CD4-positive, alpha-beta T cell (primary cell): Measurements from ENCODE around the gene FCAR. TPM values are rescaled to one million over a fixed set of nuclear protein-coding genes. Genes with fewer than 3 reads are reported as not detected.
A peak's percentile ranks its signal among the peaks of the same experiment; 100 is the strongest.
"Not testable (repeated sequence)": the region's sequence is repeated elsewhere in the genome, so short reads cannot be mapped to it uniquely, and the experiment has no call there.

Source experiments
- ATAC-seq: fragments of 200-7000 bp; cut with Tn5 transposase; one replicate; pipeline ENCODE4 v1.10.0; 2022; ENCODE audit warnings: mild to moderate bottlenecking; ENCODE audit not compliant: poor library complexity
- CTCF ChIA-PET: fragments of 350-600 bp; sonication (Branson Sonifier 250); formaldehyde crosslinking; loops from one replicate; lab custom pipeline; 2021; ENCODE audit warnings: antibody characterized with exemption, inconsistent platforms; lab: Charles Lee
- POLR2A ChIA-PET: fragments of 350-600 bp; sonication (Branson Sonifier 250); formaldehyde crosslinking; loops from one replicate; lab custom pipeline; 2021; ENCODE audit warnings: antibody characterized with exemption, inconsistent platforms; lab: Charles Lee
- DNase-seq, 14 experiments: peaks; one replicate each; pipeline ENCODE4 v3.0.0-alpha.2; 2013 to 2020; ENCODE audit warnings: mixed read lengths in 2 of 14
- H3K27ac ChIP-seq, 2 donors: one replicate each; pipeline versions ENCODE4 v1.5.1 to v1.7.0; 2013; ENCODE audit warnings: low read length in 2 of 2, low read depth in 1 of 2, mild to moderate bottlenecking in 1 of 2
- H3K27me3 ChIP-seq, 2 experiments: 1 replicate in 1 of 2; 2 replicates in 1 of 2; pipeline versions ENCODE4 v1.6.1 to v1.7.0; 2013; ENCODE audit warnings: low read length in 2 of 2, control low read depth in 1 of 2, mild to moderate bottlenecking in 1 of 2, moderate library complexity in 1 of 2; ENCODE audit not compliant: insufficient read depth in 2 of 2, control insufficient read depth in 1 of 2
- H3K36me3 ChIP-seq: one replicate; pipeline ENCODE4 v1.6.1; 2013; ENCODE audit warnings: low read length, control low read depth; ENCODE audit not compliant: insufficient read depth
- H3K4me1 ChIP-seq: one replicate; pipeline ENCODE4 v1.6.1; 2013; ENCODE audit warnings: low read length, control low read depth; ENCODE audit not compliant: insufficient read depth
- H3K4me3 ChIP-seq: one replicate; pipeline ENCODE4 v1.5.1; 2013; ENCODE audit warnings: mild to moderate bottlenecking, low read length, moderate library complexity
- H3K9me3 ChIP-seq, 2 experiments: 1 replicate in 1 of 2; 2 replicates in 1 of 2; pipeline versions ENCODE4 v1.6.1 to v1.7.0; 2013; ENCODE audit warnings: low read length in 2 of 2, mild to moderate bottlenecking in 2 of 2, control low read depth in 1 of 2, moderate library complexity in 1 of 2; ENCODE audit not compliant: control insufficient read depth in 1 of 2, insufficient read depth in 1 of 2
- H3K27ac Mint-ChIP-seq: one replicate; pipeline ENCODE4 v1.8.0; 2020; ENCODE audit warnings: mixed read lengths
- H3K27me3 Mint-ChIP-seq: one replicate; pipeline ENCODE4 v1.8.0; 2021; ENCODE audit warnings: mixed read lengths
- H3K36me3 Mint-ChIP-seq: one replicate; pipeline ENCODE4 v1.8.0; 2021; ENCODE audit warnings: low read depth, mixed read lengths
- H3K4me1 Mint-ChIP-seq: one replicate; pipeline ENCODE4 v1.8.0; 2021; ENCODE audit warnings: low read depth, mixed read lengths
- H3K4me3 Mint-ChIP-seq: one replicate; pipeline ENCODE4 v1.8.0; 2020; ENCODE audit warnings: mild to moderate bottlenecking, mixed read lengths
- H3K9me3 Mint-ChIP-seq: one replicate; pipeline ENCODE4 v1.8.0; 2020; ENCODE audit warnings: mixed read lengths
- CTCF ChIP-seq: fragments of 200-600 bp; IDR thresholded peaks from one replicate; pipeline ENCODE4 v1.8.0; 2022; ENCODE audit warnings: antibody characterized with exemption, mild to moderate bottlenecking
- intact Hi-C, 2 experiments: fragments of 100-400 bp; cut with DNase I in 1 of 2; cut with micrococcal nuclease in 1 of 2; formaldehyde crosslinking; loops; one replicate each; pipeline versions ENCODE4 v1.15.1 to v1.9.0; 2023 to 2025; cut with DNase I, micrococcal nuclease
- total RNA-seq, 174 experiments: library from RNA in 2 of 174; stranded (reverse) in 2 of 174; gene quantifications; one replicate each; pipeline ENCODE4 v1.2.3 and lab custom pipeline; 2021 to 2026

Gene FCAR
- total RNA-seq, 2 experiments from 2014 or later: 0.96 to 1.4 TPM

GRCh38 chr19:54937926-54938325 lies 63.9 kb downstream of the FCAR start:
- peak in 2 of 14 experiments; percentile 20 to 22 for DNase-seq
- Mint-ChIP-seq H3K27me3 (peaks cover 17% of the 10 kb centered on the region), H3K27ac (no peak overlapping the region), H3K4me1 (no peaks in the 10 kb centered on the region), H3K9me3 (no peaks in the 10 kb centered on the region), H3K36me3 (no peaks in the 10 kb centered on the region), H3K4me3 (no peak overlapping the region)
- H3K4me3 ChIP-seq: no peak overlapping the region
- ChIA-PET CTCF (no interaction called here), POLR2A (no interaction called here)
- no peaks in the 10 kb centered on the region for H3K4me1 ChIP-seq
- H3K27me3 ChIP-seq: no peaks in the 10 kb centered on the region
- peaks cover 0 to 16% of the 10 kb centered on the region in 2 experiments for H3K9me3 ChIP-seq
- ATAC-seq: no peak
- no peak for TF ChIP-seq CTCF
- no peaks in the 10 kb centered on the region for H3K36me3 ChIP-seq
- intact Hi-C loops: no loop called here
- H3K27ac ChIP-seq: no peak overlapping the region

GRCh38 chr19:54938906-54939305 lies 64.9 kb downstream of the FCAR start:
- Histone ChIP-seq H3K4me1 (no peaks in the 10 kb centered on the region), H3K4me3 (no peak overlapping the region), H3K36me3 (no peaks in the 10 kb centered on the region), H3K9me3 (peaks cover 0 to 13% of the 10 kb centered on the region in 2 experiments), H3K27ac (no peak overlapping the region), H3K27me3 (no peaks in the 10 kb centered on the region)
- ATAC-seq (no peak), DNase-seq (no peak)
- Mint-ChIP-seq H3K4me3 (no peak overlapping the region), H3K27me3 (peaks cover 13% of the 10 kb centered on the region), H3K4me1 (no peaks in the 10 kb centered on the region), H3K36me3 (no peaks in the 10 kb centered on the region), H3K27ac (no peak overlapping the region), H3K9me3 (no peaks in the 10 kb centered on the region)
- POLR2A ChIA-PET: no interaction called here
- CTCF ChIA-PET: no interaction called here
- intact Hi-C loops: no loop called here
- no peak for TF ChIP-seq CTCF

GRCh38 chr19:54939538-54939937 lies 65.5 kb downstream of the FCAR start:
- H3K4me3 ChIP-seq, H3K9me3 Mint-ChIP-seq, H3K4me3 Mint-ChIP-seq, DNase-seq, POLR2A ChIA-PET, H3K4me1 Mint-ChIP-seq, CTCF ChIA-PET, H3K4me1 ChIP-seq, intact Hi-C loops, H3K36me3 Mint-ChIP-seq, H3K9me3 ChIP-seq, H3K27me3 ChIP-seq, H3K27ac Mint-ChIP-seq, H3K36me3 ChIP-seq, ATAC-seq, H3K27ac ChIP-seq: not testable (repeated sequence)
- H3K27me3 Mint-ChIP-seq: peaks cover 13% of the 10 kb centered on the region

Other genes starting within 250 kb of the FCAR start
- gene LILRB1, start 243.8 kb upstream of the FCAR start, total RNA-seq: under 1 TPM; 0.22 to 0.38 TPM
- gene LILRB4, start 211.2 kb upstream of the FCAR start, total RNA-seq: under 1 TPM; 0.22 to 0.60 TPM
- gene KIR3DL3, start 149.8 kb upstream of the FCAR start, total RNA-seq: not detected
- gene KIR2DL3, start 135.7 kb upstream of the FCAR start, total RNA-seq: not detected
- not detected for gene KIR2DL1, start 104.4 kb upstream of the FCAR start, total RNA-seq
- not detected for gene KIR2DL4, start 70.6 kb upstream of the FCAR start, total RNA-seq
- not detected for gene KIR3DL1, start 57.8 kb upstream of the FCAR start, total RNA-seq
- gene KIR2DS4, start 41.6 kb upstream of the FCAR start, total RNA-seq: under 1 TPM; 0.14 to 0.27 TPM
- 1 to 10 TPM; 1.4 to 1.6 TPM for gene KIR3DL2, start 23.8 kb upstream of the FCAR start, total RNA-seq
- gene NCR1, start 31.9 kb downstream of the FCAR start, total RNA-seq: not detected
- gene NLRP7, start 73.3 kb downstream of the FCAR start, total RNA-seq: not detected
- 1 to 10 TPM; 6.5 to 8.1 TPM for gene NLRP2, start 92.1 kb downstream of the FCAR start, total RNA-seq
- gene GP6, start 164.0 kb downstream of the FCAR start, total RNA-seq: under 1 TPM; 0.38 to 0.47 TPM
- 1 to 10 TPM; 7.4 to 8.8 TPM for gene RDH13, start 188.9 kb downstream of the FCAR start, total RNA-seq
- 1 to 10 TPM; 2.0 to 2.2 TPM for gene EPS8L1, start 201.6 kb downstream of the FCAR start, total RNA-seq
- gene PPP1R12C, start 243.4 kb downstream of the FCAR start, total RNA-seq: 100 to 1,000 TPM; 123 to 136 TPM